ENCODE measurements around the gene PSMG3.

Gene PSMG3

GRCh38 chr7:1544896-1545416, 24.9 kb downstream of the PSMG3 start:
- no peak for DNase-seq (ENCODE audit: low read depth in 2 of 2)

DNA sequence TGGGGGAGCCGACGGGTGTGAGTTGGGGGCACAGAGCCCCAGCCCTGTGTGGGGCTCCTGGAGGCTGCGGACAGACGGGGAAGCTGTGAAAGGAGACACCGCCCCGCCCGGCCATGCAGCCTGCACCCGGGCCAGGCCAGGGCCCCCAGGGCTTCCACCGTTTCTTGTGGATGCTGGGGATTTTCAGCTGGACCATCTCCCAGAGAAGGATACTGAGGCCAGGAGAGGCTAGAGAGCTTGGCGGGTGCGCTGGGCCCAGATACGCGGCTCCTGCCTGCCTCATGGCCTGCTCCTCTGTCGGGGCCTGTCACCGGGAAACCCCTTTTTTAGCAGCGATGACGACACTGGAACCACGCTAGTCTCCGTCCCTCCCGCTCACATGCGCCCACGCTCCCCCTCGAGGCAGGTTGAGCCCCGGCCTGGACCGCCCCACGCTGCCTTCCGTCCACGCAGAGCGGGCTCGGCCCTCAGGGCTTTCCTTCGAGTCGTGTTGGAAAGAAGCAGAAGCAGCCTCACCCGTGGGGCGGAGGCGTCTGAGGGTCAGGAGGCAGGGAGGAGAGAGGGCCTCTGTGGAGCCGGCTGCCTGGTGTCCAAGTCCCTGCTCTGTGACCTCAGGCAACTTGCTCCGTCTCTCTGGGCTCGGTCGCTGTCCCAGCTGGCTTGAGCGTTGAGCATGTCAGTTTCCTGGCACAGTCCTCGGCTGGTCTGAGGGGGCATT, 25.5 kb downstream of the PSMG3 start:
- DNase-seq (ENCODE audit: low read depth in 2 of 2): no peak

- DNase-seq (ENCODE audit: low read depth in 2 of 2): no peak
Measured at GRCh38 chr7:1543826-1544177, 26.0 kb downstream of the PSMG3 start.

- DNase-seq (ENCODE audit: low read depth in 2 of 2): no peak
Measured at GRCh38 chr7:1542841-1543747, 26.7 kb downstream of the PSMG3 start.

GRCh38 chr7:1542329-1542728, 27.5 kb downstream of the PSMG3 start:
- DNase-seq (ENCODE audit: low read depth in 2 of 2): no peak

DNA sequence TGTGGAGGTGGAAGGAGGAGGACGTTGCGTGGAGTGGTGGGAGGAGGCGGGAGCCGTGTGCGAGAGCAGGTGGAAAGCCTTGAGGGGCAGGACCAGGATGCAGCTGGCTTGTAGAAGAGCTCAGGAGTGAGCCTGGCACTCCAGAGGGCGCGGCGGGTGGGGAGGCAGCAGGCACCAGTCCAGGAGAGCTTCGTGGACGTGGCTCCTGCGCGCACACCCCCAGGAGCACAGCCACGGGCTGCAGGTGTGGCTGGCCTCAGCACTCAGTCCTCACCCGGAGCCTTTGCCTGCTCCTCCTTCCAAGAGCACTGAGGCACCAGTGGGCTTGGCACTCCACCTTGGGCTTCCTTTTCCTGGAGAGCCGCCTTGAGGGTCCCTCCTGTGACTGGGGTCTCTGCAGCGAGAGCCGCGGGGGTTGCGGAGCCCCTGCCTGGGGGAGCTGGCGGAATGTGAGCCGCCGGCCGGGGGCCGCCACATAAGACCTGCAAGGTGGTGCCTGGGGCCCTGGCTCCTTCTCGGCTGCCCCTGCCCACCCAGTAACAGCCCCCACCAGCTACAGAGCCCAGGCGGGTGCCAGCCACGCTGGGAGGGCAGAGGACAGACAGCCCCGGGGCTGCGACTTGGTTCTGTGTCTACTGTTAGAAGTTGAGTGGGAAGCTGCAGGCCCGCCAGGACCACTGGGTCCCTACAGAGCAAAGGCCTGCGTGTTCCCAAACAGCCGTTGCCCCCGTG, 28.2 kb downstream of the PSMG3 start:
- DNase-seq (ENCODE audit: low read depth in 2 of 2): no peak

GRCh38 chr7:1540776-1541271, 29.0 kb downstream of the PSMG3 start:
- no peak for DNase-seq (ENCODE audit: low read depth in 2 of 2)

- DNase-seq (ENCODE audit: low read depth in 2 of 2): no peak
Measured at GRCh38 chr7:1539882-1540775, 29.7 kb downstream of the PSMG3 start.

- no peak for DNase-seq (ENCODE audit: low read depth in 2 of 2)
Measured at GRCh38 chr7:1539181-1539881, 30.5 kb downstream of the PSMG3 start.

- DNase-seq (ENCODE audit: low read depth in 2 of 2): no peak
Measured at GRCh38 chr7:1538544-1539180, 31.2 kb downstream of the PSMG3 start.

- DNase-seq (ENCODE audit: low read depth in 2 of 2): no peak
Measured at GRCh38 chr7:1537535-1538412, 32.1 kb downstream of the PSMG3 start.

- DNase-seq (ENCODE audit: low read depth in 2 of 2): no peak
Measured at GRCh38 chr7:1536743-1537534, 32.9 kb downstream of the PSMG3 start.

DNA sequence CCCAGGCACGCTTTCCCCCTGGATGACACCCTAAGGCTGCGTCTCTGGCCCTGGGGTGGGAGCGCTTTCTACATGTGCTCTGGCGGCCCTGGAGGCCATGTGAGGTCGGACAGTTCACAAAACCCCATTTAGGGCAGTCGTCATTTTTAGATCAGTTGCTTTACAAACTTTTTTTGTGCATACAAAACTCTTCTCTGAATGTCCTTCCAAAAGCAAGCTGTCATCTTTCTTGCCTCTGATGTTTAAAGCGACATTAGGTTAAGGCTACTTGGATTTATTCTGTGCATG, 33.4 kb downstream of the PSMG3 start:
- DNase-seq (ENCODE audit: low read depth in 2 of 2): no peak

GRCh38 chr7:1535701-1536454, 34.0 kb downstream of the PSMG3 start:
- no peak for DNase-seq (ENCODE audit: low read depth in 2 of 2)

- no peak for DNase-seq (ENCODE audit: low read depth in 2 of 2)
Measured at GRCh38 chr7:1535100-1535458, 34.8 kb downstream of the PSMG3 start.

- DNase-seq (ENCODE audit: low read depth in 2 of 2): no peak
Measured at GRCh38 chr7:1534330-1535099, 35.3 kb downstream of the PSMG3 start.
